ENCODE results near the gene TRAF3IP1.
"Not testable (repeated sequence)": the region's sequence is repeated elsewhere in the genome, so short reads cannot be mapped to it uniquely, and the experiment has no call there.

The TRAF3IP1 gene

DNA sequence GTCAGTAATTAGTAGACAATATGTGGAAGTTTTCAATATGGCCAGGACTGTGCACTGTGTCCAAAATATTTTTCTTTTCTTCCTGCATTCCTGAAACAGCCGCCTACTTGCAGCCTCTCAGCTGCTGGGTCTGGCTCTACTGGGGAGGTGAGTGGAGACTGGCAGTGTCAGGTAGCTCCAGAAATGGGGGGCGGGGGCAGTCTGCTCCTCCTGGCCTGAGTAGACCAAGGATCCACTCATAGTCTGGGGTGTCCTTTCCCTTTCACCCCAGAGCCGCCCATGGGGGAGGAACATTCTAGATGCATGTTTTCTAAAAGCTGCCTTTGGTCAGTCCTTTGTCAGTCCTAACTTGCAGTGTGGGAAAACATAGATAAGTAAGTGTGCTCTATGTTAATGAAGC is 23.7 kb downstream of the TRAF3IP1 start:
- no peak for DNase-seq

DNA sequence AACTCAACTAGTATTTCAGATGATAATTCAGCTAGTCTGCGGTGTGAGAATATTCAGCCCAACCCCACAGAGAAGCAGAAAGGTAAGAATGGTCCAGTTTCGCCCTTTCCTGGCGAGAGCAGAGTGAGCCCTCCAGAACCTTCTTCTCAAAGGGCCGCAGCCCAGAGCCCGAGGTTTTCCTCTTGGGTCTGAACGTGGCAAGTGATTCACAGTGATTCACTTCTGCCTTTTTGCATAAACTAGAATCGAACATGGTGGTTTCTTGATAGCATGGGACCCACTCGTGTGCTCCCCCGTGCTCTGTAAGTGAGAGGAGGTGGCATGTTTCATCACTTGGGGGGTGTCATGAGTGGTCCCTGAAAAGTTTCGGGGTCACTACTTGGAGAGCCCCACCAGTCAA is 24.2 kb downstream of the TRAF3IP1 start:
- DNase-seq: no peak

DNA sequence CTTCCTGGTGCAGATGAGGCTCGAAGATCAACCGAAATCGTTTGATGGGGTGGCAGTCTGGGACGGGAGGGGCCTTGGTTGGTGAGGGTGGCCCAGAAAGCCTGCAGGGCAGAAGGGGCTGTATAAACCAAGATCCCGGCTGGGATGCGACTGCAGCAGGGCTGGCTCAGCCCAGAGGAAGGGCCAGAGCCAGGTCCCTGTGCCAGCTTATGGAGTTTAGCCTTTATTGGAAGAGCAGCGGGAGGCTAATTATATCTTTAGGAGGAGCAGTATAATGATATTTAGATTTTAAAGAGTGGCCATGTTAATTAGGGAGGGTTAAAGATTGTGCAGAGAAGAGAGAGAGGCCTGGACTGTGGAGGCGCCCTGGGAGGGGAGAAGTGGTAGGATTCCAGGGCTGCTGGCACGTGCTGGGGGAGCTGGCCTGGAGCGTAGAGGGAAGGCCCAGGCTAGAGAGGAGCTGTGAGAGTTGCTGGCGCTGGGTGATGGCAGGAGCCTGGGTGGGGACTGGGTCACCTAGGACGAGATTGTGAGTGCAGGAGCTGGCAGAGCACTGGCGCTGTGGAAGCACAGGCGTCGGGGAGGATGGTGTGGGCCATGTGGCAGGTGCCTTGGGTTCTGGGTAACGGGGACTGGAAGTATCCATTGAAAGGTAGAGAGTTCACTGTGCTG is 25.1 kb downstream of the TRAF3IP1 start:
- DNase-seq: no peak

DNA sequence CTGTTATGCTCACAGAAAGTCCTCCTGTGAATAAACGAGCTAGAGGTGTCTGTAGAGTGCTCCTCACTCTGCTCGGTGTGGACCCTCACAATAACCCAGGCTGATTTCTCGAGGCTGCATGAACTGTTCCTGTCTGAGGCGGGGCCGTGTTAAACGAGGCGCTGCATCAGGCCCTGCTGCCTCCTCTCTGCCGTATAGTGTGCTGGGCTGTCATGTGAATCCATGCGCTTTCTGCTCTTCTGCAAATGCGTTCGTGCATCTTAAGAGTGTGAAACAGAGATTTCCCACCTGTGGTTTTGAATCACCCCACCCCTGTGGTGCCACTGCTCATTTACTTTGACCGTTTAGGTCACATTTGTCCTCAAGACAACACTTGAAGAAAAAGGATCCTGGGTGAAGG is 26.2 kb downstream of the TRAF3IP1 start:
- no peak for DNase-seq

DNA sequence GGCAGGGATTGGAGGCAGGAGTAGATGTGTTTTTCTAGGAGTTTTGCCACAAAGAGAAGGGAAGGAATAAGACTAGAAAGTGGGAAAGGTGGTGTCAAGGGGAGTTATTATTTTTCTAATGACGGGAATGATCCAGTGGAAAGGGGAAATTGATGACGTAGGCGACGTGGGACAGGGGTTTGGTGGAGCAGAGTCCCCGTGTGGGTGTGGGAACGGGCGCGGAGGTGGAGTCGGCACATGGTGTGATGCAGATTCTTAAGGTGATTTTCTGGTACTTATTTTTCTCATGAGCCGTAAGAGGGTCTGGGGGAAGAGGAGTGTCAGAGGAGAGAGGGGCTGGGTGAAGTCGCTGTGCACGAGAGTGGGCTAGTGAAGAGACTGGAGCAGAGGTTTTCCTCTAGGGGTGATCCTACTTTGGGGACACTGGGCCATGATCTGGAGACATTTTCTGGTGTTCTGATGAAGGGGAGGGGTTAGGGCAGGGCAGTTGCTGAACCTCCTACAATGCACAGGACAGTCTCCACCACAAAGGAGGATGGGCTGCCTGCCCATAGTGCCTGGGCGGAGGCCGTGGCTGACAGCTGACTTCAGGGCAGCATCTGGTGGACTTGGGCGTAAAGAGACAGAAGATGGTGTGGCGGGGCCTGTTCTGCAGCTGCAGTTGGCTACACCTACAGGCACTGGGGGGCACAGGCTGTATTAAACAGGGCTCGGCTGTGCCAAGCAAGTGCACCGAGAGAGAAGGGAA is 30.0 kb downstream of the TRAF3IP1 start:
- no peak for DNase-seq

DNA sequence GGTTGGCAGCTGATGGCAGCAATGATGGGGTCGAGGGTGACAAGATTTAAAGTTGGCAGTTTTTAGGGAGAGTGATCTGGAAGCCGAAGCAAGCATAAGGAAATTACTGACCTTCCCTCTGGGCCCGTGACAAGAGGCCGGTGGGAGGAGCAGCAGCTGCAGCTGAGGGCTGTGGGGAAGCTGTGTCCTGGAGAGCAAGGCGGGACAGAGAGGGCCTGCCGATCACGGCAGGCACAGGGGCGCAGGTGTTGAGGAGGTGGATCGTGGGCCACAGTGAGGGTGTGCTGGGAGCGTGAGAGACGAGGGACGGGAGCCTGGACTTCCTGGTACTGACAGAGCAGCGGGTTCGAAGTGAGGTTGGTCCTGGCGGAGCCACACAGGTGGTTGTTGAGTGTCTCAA is 31.0 kb downstream of the TRAF3IP1 start:
- no peak for DNase-seq

DNA sequence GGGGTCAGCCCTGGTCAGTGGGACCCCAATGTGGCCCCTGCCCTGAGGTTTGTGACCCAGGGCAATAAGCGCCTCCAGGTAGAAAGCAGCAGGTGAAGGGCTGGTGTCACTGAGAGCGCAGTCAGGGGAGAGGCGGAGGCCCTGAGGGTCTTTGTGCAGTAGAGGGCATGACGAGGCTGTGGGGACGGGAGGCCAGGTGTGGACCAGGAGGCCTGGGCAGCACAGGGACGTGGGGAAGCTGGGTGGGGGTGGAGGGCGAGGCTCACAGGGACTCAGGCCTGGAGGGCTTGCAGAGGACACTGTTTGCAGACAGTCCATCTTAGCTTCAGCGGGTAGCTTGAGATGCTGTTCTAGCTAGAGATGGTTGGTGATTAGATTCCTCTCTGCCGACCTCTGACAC is 32.0 kb downstream of the TRAF3IP1 start:
- no peak for DNase-seq

DNA sequence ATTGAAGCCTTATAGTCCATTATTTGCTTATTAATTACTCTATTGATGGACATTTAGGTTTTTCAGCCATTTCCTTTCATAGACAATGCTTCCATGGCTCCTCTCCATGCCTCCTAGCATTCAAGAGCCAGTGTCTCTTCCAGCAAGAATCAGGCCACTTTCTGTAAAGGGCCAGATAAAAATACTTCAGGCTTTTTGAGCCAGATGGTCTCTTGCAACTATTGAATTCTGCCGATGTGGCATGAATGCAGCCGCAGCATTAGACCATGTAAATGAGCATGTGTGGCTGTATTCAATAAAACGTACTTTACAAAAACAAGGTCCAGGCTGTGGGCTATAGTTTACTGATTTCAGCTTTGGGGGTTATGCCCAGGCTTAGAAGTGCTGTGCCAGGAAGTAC is 38.5 kb downstream of the TRAF3IP1 start:
- DNase-seq: peak; percentile 65

DNA sequence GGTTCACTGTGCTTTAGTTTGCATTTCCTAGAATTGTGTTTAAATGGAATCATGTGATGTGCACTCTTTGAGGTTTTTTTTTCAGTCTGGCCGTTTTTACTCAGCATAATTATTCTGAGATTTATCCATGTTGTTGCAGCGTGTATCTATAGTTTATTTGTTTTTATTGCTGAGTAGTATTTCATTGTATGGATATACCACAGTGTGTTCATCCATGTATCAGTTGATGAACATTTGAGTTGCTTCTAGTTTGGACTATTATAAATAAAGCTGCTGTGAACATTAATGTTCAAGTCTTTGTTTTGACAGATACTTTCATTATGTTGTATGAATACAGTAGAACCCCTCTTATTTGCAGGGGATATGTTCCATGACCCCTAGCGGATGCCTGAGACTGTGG is 39.1 kb downstream of the TRAF3IP1 start:
- no peak for DNase-seq

DNA sequence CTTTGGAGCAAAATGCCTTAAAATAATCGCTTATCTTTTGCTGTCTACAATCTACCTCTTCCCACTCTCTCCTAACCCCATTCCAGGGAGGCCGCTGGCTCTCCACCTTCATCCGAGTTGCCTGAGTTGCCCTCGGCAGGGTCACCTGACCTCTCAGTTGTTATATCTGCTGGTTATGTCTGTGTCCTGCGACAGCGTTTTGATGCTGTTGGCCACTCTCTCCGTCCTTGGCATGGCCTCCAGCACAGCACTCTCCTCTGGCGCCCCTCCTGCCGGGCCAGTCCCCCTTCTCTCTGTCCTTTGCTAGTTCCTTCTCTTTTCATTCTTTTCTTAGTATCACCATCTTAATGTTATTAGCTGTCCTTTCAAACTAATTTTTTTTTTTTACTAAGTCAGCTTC is 41.6 kb downstream of the TRAF3IP1 start:
- no peak for DNase-seq

DNA sequence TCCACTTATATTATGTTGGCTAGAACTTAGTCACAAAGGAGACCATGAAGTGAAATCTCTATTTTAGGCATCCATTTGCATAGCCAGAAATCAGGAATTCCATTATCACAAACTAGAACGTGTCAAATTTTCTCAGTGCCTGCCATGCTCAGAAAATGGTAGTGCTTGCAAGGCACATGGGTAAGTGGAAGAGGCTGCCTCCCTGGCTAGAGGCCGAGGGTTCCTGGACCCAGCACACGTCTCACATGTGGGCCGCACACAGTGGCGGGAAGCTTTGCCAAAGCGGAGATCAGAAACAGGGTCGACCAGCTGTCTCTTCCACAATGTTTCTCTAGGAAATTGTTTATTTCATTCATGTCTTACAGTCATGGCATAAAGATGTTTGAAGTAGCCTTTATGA is 42.3 kb downstream of the TRAF3IP1 start:
- DNase-seq: no peak

DNA sequence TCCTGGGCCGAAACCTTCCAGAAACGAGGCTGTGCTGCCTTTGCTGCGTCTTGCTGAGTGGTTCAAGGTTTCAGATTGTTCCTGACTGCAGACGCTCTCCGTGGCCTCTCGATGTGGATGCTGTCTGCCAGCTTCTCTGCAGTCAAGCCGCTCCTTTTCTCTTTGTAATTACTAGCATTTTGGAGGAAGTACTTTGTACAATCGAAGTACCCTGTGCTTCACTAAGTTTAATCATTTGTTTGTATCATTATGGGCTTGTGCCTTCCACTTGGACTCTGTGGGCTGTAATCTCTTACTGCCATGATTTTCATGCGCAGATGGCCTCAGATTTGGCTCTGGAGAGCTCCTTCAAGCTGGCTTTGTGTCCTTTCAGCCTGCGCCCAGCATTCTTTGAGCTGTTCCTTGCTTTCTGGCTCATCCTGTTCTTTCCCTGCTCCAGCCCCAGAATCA is 49.3 kb downstream of the TRAF3IP1 start:
- no peak for DNase-seq

DNA sequence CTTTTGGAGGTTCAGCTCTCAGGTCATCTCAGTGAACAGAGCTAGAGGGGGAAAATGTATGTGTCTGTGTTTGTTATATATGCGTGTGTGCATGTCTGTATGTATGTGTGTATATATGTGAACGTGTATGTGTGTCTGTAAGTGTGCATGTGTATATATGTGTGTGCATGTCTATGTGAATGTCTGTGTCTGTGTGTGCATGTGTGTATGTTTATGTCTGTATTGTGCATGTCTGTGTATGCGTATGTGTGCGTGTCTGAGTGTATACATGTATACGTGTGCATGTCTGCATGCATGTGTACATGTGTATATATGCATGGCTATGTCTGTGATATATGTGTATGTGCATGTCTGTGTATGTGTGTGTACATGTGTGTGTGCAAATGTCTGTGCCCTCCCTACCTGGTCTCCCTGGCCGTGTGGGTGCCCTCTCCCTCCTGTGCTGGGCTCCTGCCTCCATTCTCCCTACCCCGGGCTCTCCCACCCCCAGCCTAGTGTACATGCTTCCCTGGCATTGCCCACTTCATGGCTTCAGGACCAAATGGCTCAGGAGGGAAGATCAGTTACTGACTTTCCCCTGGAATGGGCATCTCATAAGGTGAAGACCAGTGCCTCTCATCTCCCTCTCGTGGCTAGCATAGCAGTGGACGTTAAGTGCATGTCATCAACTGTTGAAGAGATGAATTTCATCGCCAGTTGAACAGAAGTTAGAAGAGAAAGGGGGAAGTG is 49.9 kb downstream of the TRAF3IP1 start:
- DNase-seq: no peak

DNA sequence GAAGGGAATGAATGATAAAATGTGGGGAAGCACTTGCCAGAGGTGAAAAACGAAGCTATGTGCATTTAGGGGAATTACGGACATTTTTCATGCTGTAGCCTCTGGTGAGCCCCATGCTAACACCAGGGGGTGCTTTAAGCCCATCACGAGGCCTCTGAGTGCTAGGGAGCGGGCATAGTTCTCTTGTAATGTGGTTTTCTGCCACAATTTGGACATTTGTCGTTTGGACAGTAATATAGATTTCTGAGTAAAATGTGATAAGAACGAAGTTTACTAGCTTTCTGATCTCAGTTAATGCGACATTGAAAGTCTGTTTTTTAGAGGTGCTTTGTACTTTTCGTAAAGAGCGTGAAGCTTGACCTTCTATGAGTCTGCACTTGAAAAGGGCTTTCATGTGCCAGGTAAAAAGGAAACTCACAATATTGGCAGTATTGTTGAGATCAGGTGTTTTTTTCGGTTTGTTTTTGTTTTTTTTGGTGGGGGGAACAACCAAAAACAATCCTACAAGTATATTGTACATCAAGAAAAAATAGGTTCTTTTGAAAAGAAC is 50.6 kb downstream of the TRAF3IP1 start:
- DNase-seq: peak; percentile 64

DNA sequence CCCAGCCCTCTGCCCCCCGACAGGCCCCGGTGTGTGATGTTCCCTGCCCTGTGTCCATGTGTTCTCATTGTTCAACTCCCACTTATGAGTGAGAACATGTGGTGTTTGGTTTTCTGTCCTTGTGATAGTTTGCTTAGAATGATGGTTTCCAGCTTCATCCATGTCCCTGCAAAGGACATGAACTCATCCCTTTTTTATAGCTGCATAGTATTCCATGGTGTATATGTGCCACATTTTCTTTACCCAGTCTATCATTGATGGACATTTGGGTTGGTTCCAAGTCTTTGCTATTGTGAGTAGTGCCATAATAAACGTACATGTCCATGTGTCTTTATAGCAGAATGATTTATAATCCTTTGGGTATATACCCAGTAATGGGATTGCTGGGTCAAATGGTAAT is 52.0 kb downstream of the TRAF3IP1 start:
- not testable (repeated sequence) for DNase-seq

DNA sequence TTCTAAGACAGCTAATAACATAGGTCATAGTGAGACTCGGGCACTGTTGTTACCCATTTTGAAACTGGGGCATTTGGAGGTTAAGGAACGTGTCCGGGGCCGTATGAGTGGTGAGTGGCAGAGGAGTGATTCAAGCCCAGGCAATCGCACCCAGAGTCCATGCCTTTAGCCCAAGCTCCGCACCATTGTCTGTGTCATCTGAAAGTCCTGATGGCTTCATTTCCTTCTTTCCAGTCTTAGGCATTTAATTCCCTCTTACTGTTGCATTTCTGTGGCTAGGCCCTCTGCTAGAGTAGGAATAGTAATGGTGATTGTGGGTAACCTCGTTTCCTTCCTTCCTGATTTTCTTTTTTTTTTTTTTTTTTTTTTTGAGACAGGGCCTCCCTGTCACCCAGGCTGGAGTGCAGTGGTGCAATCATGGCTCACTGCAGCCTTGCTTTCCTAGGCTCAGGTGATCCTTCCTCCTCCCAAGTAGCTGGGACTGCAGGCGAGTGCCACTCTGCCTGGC is 56.6 kb downstream of the TRAF3IP1 start:
- DNase-seq: no peak

DNA sequence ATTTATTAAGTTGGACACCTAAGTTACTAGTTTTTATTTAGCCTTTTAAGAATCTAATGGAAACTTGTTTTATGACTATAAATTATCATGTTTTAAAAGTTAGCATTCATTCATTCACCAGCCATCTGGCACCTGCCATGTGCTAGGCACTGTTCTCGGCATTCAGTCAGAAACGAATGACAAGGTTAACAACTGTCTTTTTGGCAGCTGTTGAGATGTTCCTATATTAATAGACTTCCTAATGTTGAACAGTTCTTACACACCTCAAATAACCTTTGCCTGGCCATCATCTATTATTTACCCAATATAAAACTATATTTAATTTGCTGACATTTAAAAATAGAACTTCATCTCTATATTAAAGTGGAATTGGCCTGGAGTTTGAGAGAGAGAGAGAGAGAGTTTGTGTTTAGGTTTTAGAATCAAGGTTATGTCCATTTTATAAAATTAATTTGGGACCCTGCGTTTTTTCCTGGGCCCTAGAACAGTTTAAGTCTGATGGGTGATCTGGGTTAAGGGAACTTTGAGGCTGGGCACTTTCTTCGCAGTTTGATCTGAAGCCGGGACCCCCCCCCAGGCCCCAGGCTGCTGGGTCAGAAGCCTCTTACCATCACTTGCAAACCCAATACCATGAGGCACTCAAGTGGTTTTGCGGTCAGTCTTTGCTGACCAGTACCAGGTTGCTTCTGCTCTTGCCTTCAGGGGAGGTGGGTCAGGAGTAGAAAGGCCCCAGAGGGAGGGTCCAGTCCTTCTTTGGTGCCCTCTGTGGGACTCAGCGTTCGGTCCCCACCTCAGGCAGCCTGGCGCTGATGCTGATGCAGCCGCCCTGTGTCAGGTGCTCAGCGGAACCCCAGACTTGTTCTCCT is 58.1 kb downstream of the TRAF3IP1 start:
- DNase-seq: peak; percentile 96

DNA sequence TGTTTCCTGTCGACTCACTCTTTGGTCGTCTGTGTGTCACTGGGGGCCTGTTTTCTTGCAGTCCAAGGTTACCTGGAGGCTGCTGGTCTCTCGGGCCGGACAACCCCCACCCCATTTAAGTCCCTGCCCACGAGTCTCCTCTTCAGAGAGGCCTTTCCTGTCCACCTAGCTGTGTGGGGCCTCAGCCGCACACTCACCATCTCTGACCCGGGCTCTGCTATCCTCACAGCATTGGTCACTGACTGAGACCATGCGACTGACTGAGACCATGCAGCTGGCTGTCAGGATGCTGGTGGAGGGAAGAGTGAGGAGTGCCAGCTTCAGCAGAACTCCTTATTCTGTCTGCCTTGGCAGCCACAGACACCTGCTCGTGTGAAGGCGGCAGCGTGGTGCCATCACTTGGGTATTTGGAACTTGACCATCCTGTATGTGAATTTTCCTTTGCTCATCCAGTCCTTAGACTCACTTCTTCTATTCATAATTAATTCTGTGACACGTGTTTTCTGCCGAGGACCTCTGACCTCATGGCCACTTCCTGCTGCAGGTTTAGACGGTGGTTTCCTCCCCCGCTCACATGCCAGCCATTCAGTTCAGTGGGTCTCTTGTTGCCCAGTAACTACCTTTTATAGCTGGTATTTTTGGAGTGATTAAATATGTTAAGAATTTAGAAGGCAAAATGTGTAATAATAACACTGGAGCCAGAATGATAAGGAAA is 58.9 kb downstream of the TRAF3IP1 start:
- DNase-seq: no peak

DNA sequence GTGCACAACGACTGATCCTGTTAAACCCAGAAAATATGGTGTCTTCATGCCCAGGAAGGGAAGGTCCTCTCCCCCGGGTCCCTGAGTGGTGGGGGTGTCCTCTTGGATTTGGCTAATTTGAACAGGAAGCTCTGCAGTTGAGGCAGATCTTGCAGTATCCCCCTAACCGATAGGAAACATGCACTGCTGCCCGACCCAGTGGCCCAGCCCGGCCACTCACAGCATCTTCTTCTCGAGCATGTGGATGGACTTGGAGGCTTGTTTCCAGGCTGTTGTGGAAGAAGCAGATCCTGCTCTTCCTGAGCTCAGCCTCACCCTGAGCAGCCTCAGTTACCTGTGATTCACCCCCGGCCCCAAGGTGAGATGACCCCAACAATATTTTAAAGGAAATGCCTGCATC is 60.0 kb downstream of the TRAF3IP1 start:
- no peak for DNase-seq

DNA sequence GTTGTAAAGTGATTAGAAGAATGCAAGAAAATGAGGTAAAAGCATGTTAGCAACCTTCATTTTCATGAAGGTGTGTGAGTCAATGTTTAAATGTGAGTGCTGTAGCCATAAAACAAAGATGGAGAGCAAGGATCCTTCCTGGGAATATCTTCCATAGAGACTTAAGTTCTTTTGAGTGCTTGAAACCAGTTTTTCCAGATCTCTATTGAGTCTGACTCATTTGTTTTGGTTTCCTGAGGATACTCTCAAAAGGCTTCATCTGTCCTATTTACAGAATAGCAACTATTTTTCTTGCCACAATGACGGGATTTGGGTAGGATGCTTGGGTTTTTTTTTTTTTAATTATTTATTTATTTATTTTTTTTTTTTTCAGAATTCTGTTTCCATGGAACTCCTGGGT is 60.5 kb downstream of the TRAF3IP1 start:
- no peak for DNase-seq

DNA sequence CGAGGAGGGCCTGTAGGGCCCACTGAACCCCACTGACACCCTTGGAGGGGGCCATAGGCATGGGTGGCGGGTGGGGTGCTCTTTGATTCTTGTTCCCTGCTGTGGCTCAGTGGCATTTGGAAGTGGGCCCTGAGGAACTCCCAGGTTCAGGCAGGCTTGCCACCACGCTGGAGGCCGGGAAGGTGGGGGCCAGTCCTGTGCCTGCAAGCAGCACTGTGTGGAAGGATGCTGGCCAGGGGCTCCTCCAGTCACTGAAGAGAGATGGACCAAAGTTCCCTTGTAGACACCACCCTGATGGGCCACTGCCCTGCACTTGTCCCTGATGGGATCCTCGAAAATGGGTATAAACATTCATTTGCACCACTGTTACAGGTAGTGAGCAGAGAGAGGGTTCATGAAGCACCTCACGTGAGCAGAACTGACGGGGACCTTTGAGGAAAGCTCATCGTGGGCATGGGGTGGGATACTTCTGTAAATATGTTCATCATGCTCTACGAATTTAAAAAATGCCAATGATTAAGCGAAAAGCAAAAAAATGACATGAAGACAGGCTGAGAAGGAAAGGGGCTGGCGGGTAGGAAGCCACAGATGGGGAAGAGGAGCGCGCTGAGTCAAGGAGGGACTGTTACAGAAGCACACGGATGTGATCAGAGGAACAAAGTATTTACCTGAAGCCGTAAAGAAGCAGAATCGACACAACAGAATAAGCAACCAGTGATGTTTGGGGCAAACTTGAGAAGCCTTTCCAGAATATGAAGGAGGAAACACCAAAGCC is 61.2 kb downstream of the TRAF3IP1 start:
- no peak for DNase-seq

Data from NCI-H1694 treated with DMSO at 0.1 percent for 48 hours (cell line).